H1 (cell line): ENCODE data around the gene DNAJC22.

Source experiments
- CTCF ChIP-seq, 3 experiments: IDR thresholded peaks; 1 replicate in 2 of 3; 2 replicates in 1 of 3; pipeline versions ENCODE4 v1.5.1 to v1.6.1; 2011; ENCODE audit warnings: low read length in 3 of 3, mild to moderate bottlenecking in 3 of 3, inconsistent platforms in 2 of 3, low read depth in 1 of 3, moderate library complexity in 1 of 3; ENCODE audit not compliant: insufficient read depth in 1 of 3; ENCODE audit errors: control extremely low read depth in 1 of 3
- EP300 ChIP-seq, 2 experiments: IDR thresholded peaks; 1 replicate in 1 of 2; 2 replicates in 1 of 2; pipeline ENCODE4 v1.6.1; 2011 to 2012; ENCODE audit warnings: low read depth in 2 of 2, low read length in 2 of 2, mild to moderate bottlenecking in 2 of 2, borderline replicate concordance in 1 of 2, inconsistent platforms in 1 of 2, moderate library complexity in 1 of 2
- FOSL1 ChIP-seq: IDR thresholded peaks from 2 replicates; pipeline ENCODE4 v1.6.1; 2011; ENCODE audit warnings: mild to moderate bottlenecking, low read depth, low read length, moderate library complexity; ENCODE audit not compliant: insufficient read depth
- POLR2AphosphoS5 ChIP-seq: IDR thresholded peaks from 2 replicates; pipeline ENCODE4 v1.6.1; 2011; ENCODE audit warnings: low read depth, low read length

GRCh38 chr12:49314811-49315210, 31.9 kb upstream of the DNAJC22 start:
- no peak for TF ChIP-seq FOSL1
- no peak for TF ChIP-seq CTCF (IDR thresholded peaks at IDR 0.05; ENCODE audit: control extremely low read depth in 1 of 3, insufficient read depth in 1 of 3, low read depth in 1 of 3, low read length in 3 of 3)
- TF ChIP-seq EP300 (IDR thresholded peaks at IDR 0.05; ENCODE audit: borderline replicate concordance in 1 of 2, low read depth in 2 of 2, low read length in 2 of 2): no peak
- no peak for TF ChIP-seq POLR2AphosphoS5
